ENCODE data around the gene MSRB3.
"Not testable (repeated sequence)": the region's sequence is repeated elsewhere in the genome, so short reads cannot be mapped to it uniquely, and the experiment has no call there.

Gene MSRB3

GRCh38 chr12:65292241-65292640 is 13.8 kb downstream of the MSRB3 start:
- DNase-seq = no peak

DNA sequence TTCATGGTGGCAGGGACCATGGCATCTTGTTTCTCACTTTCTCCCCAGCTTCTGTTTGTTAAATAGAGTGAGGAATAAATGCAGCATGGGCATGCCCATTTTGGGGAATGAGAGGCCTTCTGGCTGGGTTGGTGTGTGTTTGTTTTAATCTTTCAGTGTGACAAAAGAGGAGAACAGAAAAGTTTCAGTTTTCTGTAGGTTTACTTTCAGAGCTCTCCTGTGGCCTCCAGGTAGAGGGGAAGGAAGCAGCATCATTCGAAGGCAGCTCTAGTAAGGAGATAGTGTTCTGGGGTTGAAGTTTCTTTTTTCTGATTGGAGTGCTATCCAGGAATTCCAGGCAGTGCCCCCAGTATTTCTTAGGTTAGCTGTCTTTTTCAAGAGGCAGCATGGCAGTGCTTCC is 15.3 kb downstream of the MSRB3 start:
- no peak for DNase-seq

DNA sequence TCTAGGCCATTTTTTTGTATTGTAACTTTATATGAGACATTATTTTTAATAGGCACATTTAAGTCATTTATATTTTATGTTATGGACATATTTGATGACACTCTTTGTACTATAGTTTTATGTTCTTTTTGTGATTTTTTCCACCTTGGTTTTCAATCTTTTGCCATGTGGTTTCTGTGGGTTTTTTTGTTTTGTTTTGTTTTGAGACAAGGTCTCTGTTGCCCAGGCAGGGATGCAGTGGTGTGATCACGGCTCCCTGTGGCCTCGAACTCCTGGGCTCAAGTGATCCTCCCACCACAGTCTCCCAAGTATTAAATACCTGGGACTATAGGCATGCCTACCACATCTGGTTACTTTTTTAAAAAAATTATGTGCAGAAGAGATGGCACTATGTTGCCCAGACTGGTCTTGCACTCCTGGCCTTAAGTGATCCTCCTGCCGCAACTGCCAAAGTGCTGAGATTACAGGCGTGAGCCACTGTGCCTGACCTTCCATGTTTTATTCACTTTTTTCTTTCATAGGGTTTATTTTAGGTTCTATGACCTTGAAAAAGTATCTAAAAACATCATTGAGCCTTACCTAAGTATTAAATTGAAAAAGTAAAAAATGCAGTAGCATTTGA is 16.3 kb downstream of the MSRB3 start:
- DNase-seq = no peak

- no peak for DNase-seq
Measured at GRCh38 chr12:65296508-65297265, 18.2 kb downstream of the MSRB3 start.

GRCh38 chr12:65300097-65300496 is 21.6 kb downstream of the MSRB3 start:
- no peak for DNase-seq

GRCh38 chr12:65300679-65301349 is 22.3 kb downstream of the MSRB3 start:
- DNase-seq = no peak

DNA sequence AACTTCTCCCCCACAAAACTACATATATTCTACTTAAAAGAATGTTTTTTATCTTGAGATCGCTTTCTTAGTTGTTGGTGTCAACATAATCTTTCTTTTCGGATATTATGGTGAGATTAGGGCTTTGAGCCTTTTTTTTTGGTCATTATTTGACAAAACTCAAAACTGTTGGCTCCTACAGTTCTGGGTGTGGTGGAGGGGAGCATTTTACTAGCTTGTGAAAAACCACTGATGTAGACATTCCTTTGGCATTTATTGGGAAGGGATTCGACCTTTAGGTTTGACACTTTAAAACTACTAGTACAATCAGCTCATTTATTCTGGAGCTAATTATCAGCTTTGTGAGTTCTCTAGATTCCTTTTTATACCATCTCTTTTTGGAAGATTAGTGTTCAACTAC is 24.4 kb downstream of the MSRB3 start:
- no peak for DNase-seq

GRCh38 chr12:65305346-65305950 is 27.0 kb downstream of the MSRB3 start:
- DNase-seq = no peak

- no peak for DNase-seq
Measured at GRCh38 chr12:65306366-65307168, 28.1 kb downstream of the MSRB3 start.

GRCh38 chr12:65307169-65307501 is 28.7 kb downstream of the MSRB3 start:
- DNase-seq = no peak

DNA sequence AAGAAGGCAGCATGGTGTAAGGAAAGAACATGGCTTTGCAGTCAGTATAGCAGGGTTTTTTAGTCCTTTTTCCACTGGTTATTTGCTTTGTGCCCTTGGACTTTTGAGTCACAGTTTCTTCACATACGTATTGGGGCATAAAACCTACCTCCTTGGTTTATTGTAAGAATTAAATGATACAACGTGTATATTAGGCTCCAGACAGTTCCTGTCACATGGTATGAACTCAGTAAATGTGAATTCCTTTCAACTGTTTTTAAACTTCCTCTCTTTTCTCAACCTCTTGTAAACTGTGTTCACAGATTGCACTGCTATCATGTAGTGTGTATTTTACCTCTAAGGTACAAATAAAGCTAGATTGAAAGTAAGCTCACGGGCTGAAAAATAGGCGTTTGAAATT is 29.5 kb downstream of the MSRB3 start:
- no peak for DNase-seq

- no peak for DNase-seq
Measured at GRCh38 chr12:65308601-65309071, 30.2 kb downstream of the MSRB3 start.

GRCh38 chr12:65311260-65311659 is 32.8 kb downstream of the MSRB3 start:
- no peak for DNase-seq

- no peak for DNase-seq
Measured at GRCh38 chr12:65313719-65314317, 35.3 kb downstream of the MSRB3 start.

- not testable (repeated sequence) for DNase-seq
Measured at GRCh38 chr12:65315238-65315637, 36.8 kb downstream of the MSRB3 start.

- no peak for DNase-seq
Measured at GRCh38 chr12:65318186-65318685, 39.8 kb downstream of the MSRB3 start.

DNA sequence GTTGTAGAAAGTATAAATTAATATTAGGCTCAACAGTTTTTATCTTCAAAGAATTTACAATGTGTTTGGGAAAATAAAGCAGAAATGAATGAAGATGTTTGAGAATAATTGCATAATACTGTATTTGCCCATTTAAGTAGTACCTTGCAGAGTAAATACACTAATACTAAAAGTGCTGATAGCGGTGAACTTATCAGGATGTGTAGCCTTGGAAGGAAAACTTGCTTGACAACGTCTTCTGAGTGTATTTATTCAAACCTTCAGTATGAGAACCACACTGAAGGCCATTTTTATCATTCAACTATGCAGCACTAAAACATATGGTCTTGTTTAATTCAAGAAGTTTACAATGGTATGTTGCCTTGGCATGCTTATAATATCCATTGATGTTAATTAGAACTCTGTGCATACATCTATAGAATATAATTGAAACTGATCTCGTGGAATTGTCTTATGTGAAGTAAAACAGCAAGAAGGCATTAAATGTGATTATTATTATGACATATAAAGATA is 41.3 kb downstream of the MSRB3 start:
- DNase-seq = no peak

DNA sequence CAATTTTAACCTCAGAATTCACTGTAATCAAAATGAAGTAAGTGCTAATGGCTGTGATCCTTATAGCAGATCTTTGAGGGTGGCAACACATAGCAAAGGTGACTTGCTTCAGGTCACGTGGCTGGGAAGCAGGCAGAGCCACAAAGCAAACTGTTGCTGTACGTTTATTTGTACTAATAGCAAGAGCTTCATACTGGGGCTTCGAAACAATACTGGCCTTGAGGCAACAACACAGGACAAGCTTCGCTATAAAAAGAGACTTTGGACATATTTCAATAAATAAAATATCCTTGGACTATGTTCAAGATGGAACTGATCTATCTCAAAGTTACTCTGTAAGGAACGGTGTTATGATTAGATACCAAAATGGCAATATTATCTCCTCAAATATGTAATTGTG is 44.6 kb downstream of the MSRB3 start:
- no peak for DNase-seq

DNA sequence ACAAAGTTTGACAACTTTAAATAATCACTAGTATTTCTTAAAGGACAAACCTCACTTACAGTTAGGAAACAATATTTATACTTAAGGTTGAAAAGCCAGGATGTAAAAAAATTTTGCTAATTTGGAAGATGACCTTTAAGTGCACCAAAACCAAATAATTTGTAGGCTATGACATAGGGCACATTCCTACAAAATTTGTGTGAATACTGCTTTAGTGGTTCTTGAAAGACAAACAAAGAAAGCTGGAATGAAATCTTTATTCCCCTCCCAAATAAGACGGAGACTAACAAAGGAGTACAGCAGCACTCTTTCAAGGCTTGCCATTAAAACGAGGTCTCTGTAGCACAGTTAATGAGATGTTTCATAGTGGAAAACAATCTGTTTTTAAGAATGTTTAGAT is 45.6 kb downstream of the MSRB3 start:
- no peak for DNase-seq

GRCh38 chr12:65324551-65324950 is 46.1 kb downstream of the MSRB3 start:
- no peak for DNase-seq

DNA sequence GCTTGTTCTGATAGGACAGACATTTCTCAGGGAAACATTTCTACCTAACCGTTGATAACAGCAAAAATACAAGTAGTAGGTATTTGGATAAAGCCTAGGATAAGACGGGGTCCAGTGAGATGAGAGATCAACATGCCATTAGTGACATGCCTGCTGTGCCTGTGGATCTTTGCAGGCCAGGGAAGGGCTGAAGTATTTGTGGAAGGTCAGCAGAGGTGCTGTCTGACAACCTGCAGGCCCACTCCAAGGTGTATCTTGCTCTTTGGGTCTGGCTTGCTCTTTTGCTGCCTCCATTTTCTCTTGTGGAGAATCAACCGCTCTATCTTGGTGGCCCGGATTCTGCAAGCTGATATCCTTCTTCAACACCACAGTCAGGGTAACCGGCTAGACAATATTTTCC is 46.7 kb downstream of the MSRB3 start:
- DNase-seq = no peak

DNA sequence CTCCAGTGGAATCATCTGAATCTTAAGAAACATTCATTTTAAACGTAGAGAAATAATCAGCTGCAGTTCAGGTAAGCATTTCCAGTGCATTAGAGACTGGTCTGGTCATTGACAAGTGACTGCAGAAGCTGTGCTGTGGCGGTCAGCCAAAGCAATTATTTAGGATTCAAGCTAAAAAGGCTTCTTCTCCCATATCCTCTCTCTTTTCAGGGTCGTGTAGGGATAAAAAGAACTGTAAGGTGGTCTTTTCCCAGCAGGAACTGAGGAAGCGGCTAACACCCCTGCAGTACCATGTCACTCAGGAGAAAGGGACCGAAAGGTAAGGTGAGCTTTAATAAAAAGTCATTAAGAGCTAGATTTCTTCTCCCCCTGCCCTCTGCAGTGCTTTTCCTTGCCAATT is 48.1 kb downstream of the MSRB3 start:
- DNase-seq = no peak
